SK-N-SH (cell line): ENCODE measurements around the gene POU6F2. TPM values are rescaled to one million over a fixed set of nuclear protein-coding genes. Genes with fewer than 3 reads are reported as not detected.

Experiments
- CTCF ChIA-PET: fragments of 300-600, 350-600 bp; formaldehyde crosslinking; extraction: SDS; loops from one replicate; lab custom pipeline; 2021; lab: Yijun Ruan, JAX
- POLR2A ChIA-PET: fragments of 350-600 bp; sonication (Branson Sonifier 250); formaldehyde crosslinking; extraction: SDS; loops from one replicate; lab custom pipeline; 2020; ENCODE audit warnings: antibody characterized with exemption, inconsistent platforms; lab: Yijun Ruan, JAX
- DNase-seq: peaks from one replicate; pipeline ENCODE4 v3.0.0; 2012
- H2AFZ ChIP-seq: fragments of 200-600 bp; sonication (generic); 2 replicates; pipeline ENCODE4 v1.8.1; 2016; ENCODE audit warnings: antibody characterized with exemption, mild to moderate bottlenecking, low read depth
- H3F3A ChIP-seq: fragments of 200-600 bp; sonication (generic); replicated peaks from 2 replicates; pipeline ENCODE3; 2016; ENCODE audit warnings: antibody characterized with exemption, mild to moderate bottlenecking; ENCODE audit not compliant: insufficient read depth
- H3K27ac ChIP-seq, 2 experiments: fragments of 200-500 bp in 1 of 2; fragments of 200-600 bp in 1 of 2; sonication (Bioruptor generic) in 1 of 2; sonication (generic), shearing (Covaris generic) in 1 of 2; 2 replicates each; pipeline versions ENCODE4 v1.5.1 to v1.6.1; 2014 to 2016; ENCODE audit warnings: low read depth in 2 of 2, inconsistent platforms in 1 of 2, low read length in 1 of 2, mild to moderate bottlenecking in 1 of 2, mixed read lengths in 1 of 2
- H3K27me3 ChIP-seq: fragments of 200-600 bp; sonication (generic), shearing (Covaris generic); 2 replicates; pipeline ENCODE4 v1.6.1; 2016; ENCODE audit warnings: mixed run types; ENCODE audit not compliant: insufficient read depth
- H3K36me3 ChIP-seq, 2 experiments: fragments of 200-500 bp in 1 of 2; fragments of 200-600 bp in 1 of 2; sonication (Bioruptor generic) in 1 of 2; sonication (generic) in 1 of 2; replicated peaks in 1 of 2; 2 replicates each; pipeline versions ENCODE3 to v1.5.1; 2014 to 2016; ENCODE audit warnings: low read length in 1 of 2, mild to moderate bottlenecking in 1 of 2; ENCODE audit not compliant: insufficient read depth in 2 of 2, control insufficient read depth in 1 of 2
- H3K4me1 ChIP-seq, 2 experiments: fragments of 200-500 bp in 1 of 2; fragments of 200-600 bp in 1 of 2; sonication (Bioruptor generic) in 1 of 2; sonication (generic), shearing (Covaris generic) in 1 of 2; 2 replicates each; pipeline versions ENCODE4 v1.5.1 to v1.6.1; 2014 to 2016; ENCODE audit warnings: low read depth in 1 of 2, low read length in 1 of 2, mixed run types in 1 of 2; ENCODE audit not compliant: insufficient read depth in 2 of 2, control insufficient read depth in 1 of 2
- H3K4me2 ChIP-seq: fragments of 200-600 bp; sonication (generic), shearing (Covaris generic); 2 replicates; pipeline ENCODE4 v1.6.1; 2017; ENCODE audit warnings: mixed run types
- H3K4me3 ChIP-seq, 2 experiments: fragments of 200-500 bp in 1 of 2; fragments of 200-600 bp in 1 of 2; sonication (Bioruptor generic) in 1 of 2; sonication (generic), shearing (Covaris generic) in 1 of 2; 2 replicates each; pipeline versions ENCODE4 v1.5.1 to v1.8.1; 2014 to 2016; ENCODE audit warnings: low read depth in 2 of 2, inconsistent platforms in 1 of 2, low read length in 1 of 2, mild to moderate bottlenecking in 1 of 2, mixed read lengths in 1 of 2, moderate library complexity in 1 of 2
- H3K79me2 ChIP-seq: fragments of 200-600 bp; sonication (generic); 2 replicates; pipeline ENCODE4 v1.8.1; 2017; ENCODE audit warnings: mild to moderate bottlenecking; ENCODE audit not compliant: insufficient read depth
- H3K9ac ChIP-seq: fragments of 200-600 bp; sonication (generic); 2 replicates; pipeline ENCODE4 v1.6.1; 2017; ENCODE audit warnings: mixed run types
- H3K9me2 ChIP-seq: fragments of 200-600 bp; sonication (generic); 2 replicates; pipeline ENCODE4 v1.6.1; 2017; ENCODE audit warnings: mixed run types
- H3K9me3 ChIP-seq: fragments of 200-600 bp; sonication (generic); 2 replicates; pipeline ENCODE4 v1.6.1; 2017; ENCODE audit warnings: mixed run types, mild to moderate bottlenecking, moderate library complexity
- H4K20me1 ChIP-seq: fragments of 200-600 bp; sonication (generic); 2 replicates; pipeline ENCODE4 v1.6.1; 2017; ENCODE audit warnings: mild to moderate bottlenecking, mixed run types; ENCODE audit not compliant: insufficient read depth
- CTCF ChIP-seq: fragments of 200-600 bp; sonication (generic); IDR thresholded peaks from 2 replicates; pipeline ENCODE4 v1.6.1; 2017; ENCODE audit warnings: antibody characterized with exemption, mild to moderate bottlenecking, moderate library complexity
- EP300 ChIP-seq, 2 experiments: IDR thresholded peaks; 2 replicates each; pipeline versions ENCODE4 v1.4.0 to v1.6.1; 2012; ENCODE audit warnings: borderline replicate concordance in 1 of 2, low read depth in 1 of 2, low read length in 1 of 2
- FOSL2 ChIP-seq: IDR thresholded peaks from 2 replicates; pipeline ENCODE4 v1.4.0; 2012; ENCODE audit warnings: low read depth, mild to moderate bottlenecking, moderate library complexity, borderline replicate concordance
- FOXM1 ChIP-seq: IDR thresholded peaks from 2 replicates; pipeline ENCODE4 v1.4.0; 2012; ENCODE audit warnings: low read depth, mild to moderate bottlenecking
- GATA2 ChIP-seq: sonication (generic); formaldehyde crosslinking; IDR thresholded peaks from 2 replicates; pipeline ENCODE4 v1.5.0; 2020; ENCODE audit warnings: mild to moderate bottlenecking, missing genetic modification reagents
- IRF3 ChIP-seq: fragments of 150-350 bp; IDR thresholded peaks from 2 replicates; pipeline ENCODE4 v1.6.1; 2016; ENCODE audit warnings: mild to moderate bottlenecking, low read depth, low read length
- MAX ChIP-seq: IDR thresholded peaks from 2 replicates; pipeline ENCODE4 v1.4.0; 2012; ENCODE audit warnings: low read depth
- NFIC ChIP-seq: IDR thresholded peaks from 2 replicates; pipeline ENCODE4 v1.4.0; 2012; ENCODE audit warnings: borderline replicate concordance
- PBX3 ChIP-seq: IDR thresholded peaks from 2 replicates; pipeline ENCODE4; 2012
- RAD21 ChIP-seq: IDR thresholded peaks from 2 replicates; pipeline ENCODE4 v1.6.1; 2012; ENCODE audit warnings: mild to moderate bottlenecking, low read length
- RFX5 ChIP-seq: IDR thresholded peaks from 2 replicates; pipeline ENCODE4 v1.6.1; 2012; ENCODE audit warnings: mild to moderate bottlenecking, improper control_type of control experiment, low read length
- SIN3A ChIP-seq: IDR thresholded peaks from 2 replicates; pipeline ENCODE4 v1.6.1; 2012; ENCODE audit warnings: low read depth, mild to moderate bottlenecking, low read length, moderate library complexity, borderline replicate concordance
- TAF1 ChIP-seq: IDR thresholded peaks from 2 replicates; pipeline ENCODE4 v1.6.1; 2012; ENCODE audit warnings: low read depth, mild to moderate bottlenecking, low read length, moderate library complexity, borderline replicate concordance
- YY1 ChIP-seq: IDR thresholded peaks from 2 replicates; pipeline ENCODE4 v1.4.0; 2012; ENCODE audit warnings: low read depth, mild to moderate bottlenecking
- ZBTB33 ChIP-seq: IDR thresholded peaks from 2 replicates; pipeline ENCODE4 v1.4.0; 2012; ENCODE audit warnings: low read depth, borderline replicate concordance
- WGBS: methylation state at CpG from one replicate; pipeline ENCODE4 v1.1.6; 2017; ENCODE audit warnings: low lambda C conversion rate; 5-methylcytosine and 5-hydroxymethylcytosine counted together
- polyA plus RNA-seq, 3 experiments: library from polyadenylated mRNA; depleted of rRNA; stranded (reverse); fragments of >200 nt; gene quantifications; 2 replicates each; pipeline ENCODE4 v1.2.3, GENCODE V29; 2012

Gene POU6F2
- polyA plus RNA-seq, 1 of the 3 experiments (the other 2 are of a cell fraction) = under 0.01 TPM

- CTCF ChIA-PET = interaction anchor here (0.7 kb wide), 1 partner anchor 154 kb away, joined by 3 read pairs; no protein-coding TSS in a partner anchor
- POLR2A ChIA-PET = no interaction called here
- no peak overlapping the region for H2AFZ ChIP-seq
Measured at GRCh38 chr7:39291628-39292410, 314.1 kb downstream of the POU6F2 start.

More at GRCh38 chr7:39291628-39292410, 314.1 kb downstream of the POU6F2 start:
- Histone ChIP-seq H3K4me3 (no peak overlapping the region), H3F3A (no peaks in the 10 kb centered on the region), H4K20me1 (no peaks in the 10 kb centered on the region), H3K36me3 (no peaks in the 10 kb centered on the region), H3K27ac (no peak overlapping the region), H3K4me1 (no peaks in the 10 kb centered on the region), H3K79me2 (no peaks in the 10 kb centered on the region), H3K4me2 (no peak overlapping the region), H3K9me2 (no peaks in the 10 kb centered on the region), H3K27me3 (peaks cover 16% of the 10 kb centered on the region; the same call in 1 of the 2 replicates), H3K9ac (no peak overlapping the region), H3K9me3 (no peaks in the 10 kb centered on the region)
- DNase-seq = no peak
- no peak for TF ChIP-seq IRF3
- no peak for TF ChIP-seq MAX
- TF ChIP-seq GATA2 = no peak
- no peak for TF ChIP-seq RAD21
- TF ChIP-seq RFX5 = no peak
- TF ChIP-seq YY1 = no peak
- TF ChIP-seq PBX3 = no peak
- TF ChIP-seq EP300 (IDR thresholded peaks at IDR 0.05; ENCODE audit: borderline replicate concordance in 1 of 2, low read depth in 1 of 2, low read length in 1 of 2) = no peak
- TF ChIP-seq CTCF = no peak
- TF ChIP-seq FOXM1 = no peak
- no peak for TF ChIP-seq FOSL2
- TF ChIP-seq NFIC = no peak
- TF ChIP-seq ZBTB33 = no peak
- no peak for TF ChIP-seq SIN3A
- TF ChIP-seq TAF1 = no peak
- 28% methylated on average over 10 of the region's 10 CpGs for WGBS
